ENCODE measurements around the gene RYR3.

The RYR3 gene

DNA sequence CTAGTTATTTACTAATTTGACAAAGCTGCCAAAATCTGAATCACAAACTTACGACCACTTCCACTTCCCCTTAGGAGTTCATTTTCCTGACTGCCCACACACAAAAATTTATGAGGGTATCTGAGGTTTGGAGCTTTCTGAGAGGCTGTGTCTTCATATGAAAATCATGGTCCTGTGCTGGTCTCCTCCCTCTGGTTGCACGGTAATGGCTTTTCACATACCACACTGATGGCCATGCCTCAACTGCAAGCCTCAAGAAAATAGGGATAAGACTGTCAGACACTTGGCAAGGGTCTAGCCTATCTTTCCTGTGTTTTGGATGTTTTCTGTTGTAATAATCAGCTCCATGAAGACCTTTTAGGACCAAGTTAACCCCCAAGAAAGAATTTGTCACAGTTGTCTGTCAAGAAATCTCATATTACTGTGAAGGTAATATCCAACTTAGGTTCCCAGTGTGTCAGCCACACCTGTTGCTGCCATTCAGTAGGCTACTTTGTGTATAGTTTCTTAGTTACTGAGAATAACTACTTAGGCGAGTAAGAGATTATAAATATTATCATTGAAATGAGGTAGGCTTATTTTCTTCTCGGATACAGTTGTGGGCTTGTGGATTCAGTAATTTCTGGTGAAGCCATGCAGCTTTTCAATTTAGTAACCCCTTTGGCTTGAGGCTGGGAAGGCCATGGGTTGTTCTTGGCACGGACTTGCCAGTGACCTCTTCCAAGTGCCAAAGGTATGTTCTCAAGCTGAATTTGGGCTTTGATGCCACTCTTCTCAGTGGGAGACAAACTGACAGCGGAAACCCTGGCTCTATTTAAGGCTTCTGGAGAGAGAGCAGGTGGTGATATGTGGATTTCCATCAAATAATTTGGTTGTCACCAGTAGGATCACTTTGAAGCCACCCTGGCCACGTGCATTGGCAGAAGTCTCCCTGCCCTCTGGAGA lies 101.1 kb downstream of the RYR3 start:
- no peak for TF ChIP-seq CTCF (IDR thresholded peaks at IDR 0.05)
- H3K36me3 ChIP-seq = no peaks in the 10 kb centered on the region
- H3K4me3 ChIP-seq (ENCODE audit: low read depth in 1 of 2, low read length in 1 of 2) = no peak overlapping the region
- H3K27ac ChIP-seq = no peak overlapping the region
- no peaks in the 10 kb centered on the region for H3K4me1 ChIP-seq (ENCODE audit: control insufficient read depth in 1 of 2, insufficient read depth in 1 of 2, low read depth in 1 of 2, low read length in 1 of 2)
- no peaks in the 10 kb centered on the region for H3K27me3 ChIP-seq
- no peaks in the 10 kb centered on the region for H3K9me3 ChIP-seq

- peaks cover 21% of the 10 kb centered on the region for H3K27me3 ChIP-seq
- H3K27ac ChIP-seq = no peak overlapping the region
- H3K9me3 ChIP-seq = no peaks in the 10 kb centered on the region
- H3K4me1 ChIP-seq (ENCODE audit: control insufficient read depth in 1 of 2, insufficient read depth in 1 of 2, low read depth in 1 of 2, low read length in 1 of 2) = no peaks in the 10 kb centered on the region
- TF ChIP-seq CTCF (IDR thresholded peaks at IDR 0.05) = no peak
- no peak overlapping the region for H3K4me3 ChIP-seq (ENCODE audit: low read depth in 1 of 2, low read length in 1 of 2)
- no peaks in the 10 kb centered on the region for H3K36me3 ChIP-seq
These were observed 108.9 kb downstream of the RYR3 start for GRCh38 chr15:33419701-33420100.

DNA sequence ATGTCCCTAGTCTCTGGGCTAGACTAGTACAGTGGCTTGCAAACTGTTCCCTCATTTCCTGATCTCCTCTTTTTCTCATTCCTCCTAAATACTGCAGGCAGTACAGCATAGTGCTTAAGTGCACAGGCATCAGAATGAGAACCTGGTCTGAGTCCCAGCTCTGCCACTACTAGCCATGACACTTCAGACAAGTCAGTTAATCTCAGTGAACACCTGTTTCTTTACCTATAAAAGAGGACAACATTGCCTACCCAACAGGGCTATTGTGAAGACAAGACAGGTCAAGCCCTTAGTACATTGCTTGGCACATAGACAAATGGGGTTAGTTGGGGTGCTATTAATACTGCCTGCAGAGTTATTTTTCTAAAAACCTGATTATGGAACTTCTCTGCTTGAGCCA lies 113.3 kb downstream of the RYR3 start:
- Histone ChIP-seq H3K9me3 (no peaks in the 10 kb centered on the region), H3K4me3 (ENCODE audit: low read depth in 1 of 2, low read length in 1 of 2) (no peak overlapping the region), H3K27me3 (peaks cover 32% of the 10 kb centered on the region), H3K36me3 (no peaks in the 10 kb centered on the region), H3K27ac (no peak overlapping the region), H3K4me1 (ENCODE audit: control insufficient read depth in 1 of 2, insufficient read depth in 1 of 2, low read depth in 1 of 2, low read length in 1 of 2) (no peaks in the 10 kb centered on the region)
- no peak for TF ChIP-seq CTCF (IDR thresholded peaks at IDR 0.05)

- Histone ChIP-seq H3K4me1 (ENCODE audit: control insufficient read depth in 1 of 2, insufficient read depth in 1 of 2, low read depth in 1 of 2, low read length in 1 of 2) (no peaks in the 10 kb centered on the region), H3K36me3 (no peaks in the 10 kb centered on the region), H3K4me3 (ENCODE audit: low read depth in 1 of 2, low read length in 1 of 2) (no peak overlapping the region), H3K9me3 (no peaks in the 10 kb centered on the region), H3K27me3 (peaks cover 37% of the 10 kb centered on the region), H3K27ac (no peak overlapping the region)
- no peak for TF ChIP-seq CTCF (IDR thresholded peaks at IDR 0.05)
These were observed 114.4 kb downstream of the RYR3 start for GRCh38 chr15:33425142-33425541.

DNA sequence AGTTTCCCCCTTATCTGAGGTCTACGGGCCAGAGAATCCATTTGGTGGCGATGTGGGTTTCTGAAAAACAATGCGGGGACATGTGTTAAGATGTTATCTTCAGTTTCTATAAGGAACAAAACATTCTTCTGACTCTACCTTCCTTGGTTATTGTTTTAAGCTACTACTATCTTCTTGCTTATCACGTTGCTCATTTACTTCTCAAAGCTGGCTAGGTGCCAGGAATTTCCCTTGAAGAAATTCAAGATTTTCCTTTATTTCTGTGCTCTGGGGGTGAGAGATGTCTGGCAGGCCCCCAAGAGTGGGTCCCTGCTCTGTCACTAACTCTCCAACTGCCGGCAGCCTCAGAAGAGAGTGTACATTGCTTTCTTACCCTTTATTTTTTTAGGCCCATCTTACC lies 119.8 kb downstream of the RYR3 start:
- H3K27ac ChIP-seq = no peak overlapping the region
- H3K27me3 ChIP-seq = peaks cover 47% of the 10 kb centered on the region
- H3K36me3 ChIP-seq = no peaks in the 10 kb centered on the region
- no peak for TF ChIP-seq CTCF (IDR thresholded peaks at IDR 0.05)
- H3K9me3 ChIP-seq = no peaks in the 10 kb centered on the region
- no peak overlapping the region for H3K4me3 ChIP-seq (ENCODE audit: low read depth in 1 of 2, low read length in 1 of 2)
- no peaks in the 10 kb centered on the region for H3K4me1 ChIP-seq (ENCODE audit: control insufficient read depth in 1 of 2, insufficient read depth in 1 of 2, low read depth in 1 of 2, low read length in 1 of 2)

Measured in neutrophil (primary cell).